ENCODE data around the gene NCAPD3.

- no peak for TF ChIP-seq GATA2 (IDR thresholded peaks at IDR 0.05; ENCODE audit: low read depth, low read length)
- no peak for TF ChIP-seq GATA3 (IDR thresholded peaks at IDR 0.05; ENCODE audit: low read depth, low read length)
Measured at GRCh38 chr11:134170177-134170918, 53.4 kb downstream of the NCAPD3 start.

All from SH-SY5Y (cell line).